Measurements from ENCODE around the gene SNTB2.

DNA sequence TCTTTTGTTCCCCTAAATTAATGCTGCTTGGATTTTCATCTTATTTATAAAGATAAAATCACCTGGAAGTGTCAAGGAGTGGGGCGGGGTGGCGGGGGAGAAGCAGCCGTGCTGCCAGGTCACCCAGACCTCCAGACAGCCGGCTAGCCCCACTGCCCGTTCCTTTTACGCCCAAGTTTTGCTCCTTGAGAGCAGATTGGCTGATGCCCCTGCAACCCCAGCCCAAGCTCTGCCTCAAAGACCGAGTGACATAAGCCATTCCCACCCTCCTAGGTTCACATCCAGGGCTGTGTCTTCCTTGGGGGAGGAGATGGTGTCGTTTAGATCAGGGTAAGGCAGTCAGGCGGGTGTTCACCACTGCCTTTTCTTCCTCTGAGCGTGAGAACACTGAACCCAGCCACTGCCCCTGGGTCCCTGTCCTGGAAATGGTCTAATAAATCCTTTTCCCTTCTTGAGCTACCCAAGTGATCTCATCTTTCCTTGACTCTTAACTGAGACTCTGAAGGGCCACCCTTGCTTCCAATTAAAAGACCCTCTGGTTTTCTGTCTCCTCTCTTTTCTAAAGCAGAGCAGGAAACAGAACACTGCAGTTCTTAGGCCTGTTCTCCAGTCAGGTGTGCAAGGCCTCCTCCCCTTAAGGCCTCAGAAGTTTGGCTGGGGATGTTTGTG is 137.8 kb downstream of the SNTB2 start:
- TF ChIP-seq RELB (IDR thresholded peaks at IDR 0.05; ENCODE audit: low read depth) (no peak), POLR2AphosphoS5 (IDR thresholded peaks at IDR 0.05; ENCODE audit: low read length) (no peak), ELK1 (IDR thresholded peaks at IDR 0.05; ENCODE audit: low read depth, low read length) (no peak)
- TF ChIP-seq, protein P1, sequence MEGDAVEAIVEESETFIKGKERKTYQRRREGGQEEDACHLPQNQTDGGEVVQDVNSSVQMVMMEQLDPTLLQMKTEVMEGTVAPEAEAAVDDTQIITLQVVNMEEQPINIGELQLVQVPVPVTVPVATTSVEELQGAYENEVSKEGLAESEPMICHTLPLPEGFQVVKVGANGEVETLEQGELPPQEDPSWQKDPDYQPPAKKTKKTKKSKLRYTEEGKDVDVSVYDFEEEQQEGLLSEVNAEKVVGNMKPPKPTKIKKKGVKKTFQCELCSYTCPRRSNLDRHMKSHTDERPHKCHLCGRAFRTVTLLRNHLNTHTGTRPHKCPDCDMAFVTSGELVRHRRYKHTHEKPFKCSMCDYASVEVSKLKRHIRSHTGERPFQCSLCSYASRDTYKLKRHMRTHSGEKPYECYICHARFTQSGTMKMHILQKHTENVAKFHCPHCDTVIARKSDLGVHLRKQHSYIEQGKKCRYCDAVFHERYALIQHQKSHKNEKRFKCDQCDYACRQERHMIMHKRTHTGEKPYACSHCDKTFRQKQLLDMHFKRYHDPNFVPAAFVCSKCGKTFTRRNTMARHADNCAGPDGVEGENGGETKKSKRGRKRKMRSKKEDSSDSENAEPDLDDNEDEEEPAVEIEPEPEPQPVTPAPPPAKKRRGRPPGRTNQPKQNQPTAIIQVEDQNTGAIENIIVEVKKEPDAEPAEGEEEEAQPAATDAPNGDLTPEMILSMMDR (IDR thresholded peaks at IDR 0.05 in 2 of 3, conservative IDR thresholded peaks at IDR 0.05 in 1 of 3; ENCODE audit: control insufficient read depth in 2 of 3, extremely low read depth in 1 of 3, insufficient read depth in 1 of 3, low read depth in 3 of 3, low read length in 3 of 3): no peak
